ENCODE results near the gene OSBPL2.

Gene OSBPL2

GRCh38 chr20:62287129-62287528, 48.8 kb downstream of the OSBPL2 start:
- no peak for DNase-seq

DNA sequence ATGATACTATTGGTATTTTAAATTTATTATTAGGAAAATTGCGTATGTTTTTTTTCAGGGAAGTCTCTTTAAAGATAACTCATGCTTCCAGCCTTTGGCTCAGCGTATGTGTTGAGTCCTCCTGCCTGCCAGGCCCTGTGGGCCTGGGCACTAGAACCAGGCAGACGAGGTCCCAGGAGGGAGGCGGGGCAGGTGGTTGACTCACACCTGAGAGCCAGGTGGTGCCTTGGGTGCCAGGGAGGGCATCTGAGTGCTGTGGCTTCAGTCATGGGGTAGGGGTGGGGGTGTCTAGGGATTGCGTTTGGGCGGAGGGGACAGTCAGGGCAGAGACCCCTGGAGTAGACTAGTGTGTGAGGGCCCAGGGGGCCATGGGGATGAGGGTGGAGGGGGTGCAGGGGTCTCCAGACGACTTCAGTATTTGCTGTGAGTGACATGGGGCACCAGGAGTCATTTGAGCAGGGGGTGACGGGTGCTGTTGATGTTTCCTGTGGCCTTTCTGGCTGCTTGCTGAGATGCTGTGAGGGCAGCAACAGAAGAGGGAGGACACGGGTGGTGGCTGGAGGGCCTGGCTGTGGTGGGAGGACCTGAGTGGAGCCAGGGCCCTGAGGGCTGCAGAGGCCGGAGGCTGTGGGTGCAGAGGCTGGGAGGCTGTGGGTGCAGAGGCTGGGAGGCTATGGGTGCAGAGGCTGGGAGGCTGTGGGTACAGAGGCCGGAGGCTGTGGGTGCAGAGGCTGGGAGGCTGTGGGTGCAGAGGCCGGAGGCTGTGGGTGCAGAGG, 49.6 kb downstream of the OSBPL2 start:
- no peak for DNase-seq

DNA sequence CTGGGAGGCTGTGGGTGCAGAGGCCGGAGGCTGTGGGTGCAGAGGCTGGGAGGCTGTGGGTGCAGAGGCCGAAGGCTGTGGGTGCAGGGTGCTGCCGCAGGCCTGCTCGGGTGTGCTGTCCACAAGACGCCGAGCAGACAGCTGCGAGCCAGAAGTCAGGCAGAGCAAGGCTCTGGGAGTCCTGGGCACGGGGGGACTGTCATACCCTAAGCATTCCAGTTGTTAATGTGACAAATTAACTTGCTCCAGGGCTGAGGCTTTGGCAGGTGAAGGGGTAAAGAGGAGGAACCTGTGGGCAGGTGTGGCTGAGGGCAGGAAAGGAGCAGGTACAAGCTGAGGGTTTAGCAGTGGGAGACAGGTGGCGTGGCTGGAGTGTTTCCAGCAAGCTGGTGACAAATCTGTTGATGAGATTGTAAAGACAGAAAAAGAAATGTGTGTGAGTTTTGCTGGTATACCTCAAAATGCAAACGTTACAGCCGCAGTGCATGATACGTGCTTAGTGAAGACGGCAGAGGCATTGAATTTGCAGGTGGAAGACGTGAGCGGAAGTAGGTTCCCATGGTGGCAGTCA, 50.3 kb downstream of the OSBPL2 start:
- DNase-seq, result no peak

DNA sequence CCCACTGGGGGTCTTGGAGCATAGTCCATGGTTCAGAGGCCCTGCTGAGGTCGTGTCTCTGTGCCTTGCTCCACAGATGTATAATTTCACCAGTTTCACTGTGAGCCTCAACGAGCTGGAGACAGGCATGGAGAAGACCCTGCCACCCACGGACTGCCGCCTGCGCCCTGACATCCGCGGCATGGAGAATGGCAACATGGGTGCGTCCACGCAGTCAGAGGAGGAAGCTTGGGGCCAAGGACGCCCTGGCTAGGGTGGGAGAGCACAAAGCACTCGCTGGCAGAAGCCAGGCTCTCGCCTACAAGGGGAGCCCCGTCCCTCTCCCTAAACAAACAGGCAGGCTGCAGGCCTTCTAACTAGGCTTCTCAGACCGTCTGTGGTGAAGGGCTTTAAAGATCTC, 50.8 kb downstream of the OSBPL2 start:
- no peak for DNase-seq

DNA sequence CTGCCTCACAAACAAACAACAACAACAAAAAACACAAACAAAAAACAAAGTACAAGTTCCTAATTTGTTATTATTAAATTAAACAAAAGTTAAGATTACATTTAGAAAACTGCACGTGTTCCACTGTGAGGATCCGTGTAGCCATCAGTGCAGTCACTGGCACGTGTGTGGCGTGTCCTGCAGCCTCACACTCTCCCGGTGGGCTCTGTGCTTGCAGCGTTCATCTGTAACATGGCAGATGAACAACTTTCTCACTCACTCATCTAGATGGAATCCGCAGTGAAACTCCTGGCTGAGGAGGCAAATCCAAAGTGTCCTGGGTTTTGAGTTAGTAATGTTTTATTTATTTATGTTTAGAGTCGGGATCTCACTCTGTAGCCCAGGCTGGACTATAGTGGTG, 51.6 kb downstream of the OSBPL2 start:
- DNase-seq, result no peak

GRCh38 chr20:62291251-62292066, 53.1 kb downstream of the OSBPL2 start:
- no peak for DNase-seq

DNA sequence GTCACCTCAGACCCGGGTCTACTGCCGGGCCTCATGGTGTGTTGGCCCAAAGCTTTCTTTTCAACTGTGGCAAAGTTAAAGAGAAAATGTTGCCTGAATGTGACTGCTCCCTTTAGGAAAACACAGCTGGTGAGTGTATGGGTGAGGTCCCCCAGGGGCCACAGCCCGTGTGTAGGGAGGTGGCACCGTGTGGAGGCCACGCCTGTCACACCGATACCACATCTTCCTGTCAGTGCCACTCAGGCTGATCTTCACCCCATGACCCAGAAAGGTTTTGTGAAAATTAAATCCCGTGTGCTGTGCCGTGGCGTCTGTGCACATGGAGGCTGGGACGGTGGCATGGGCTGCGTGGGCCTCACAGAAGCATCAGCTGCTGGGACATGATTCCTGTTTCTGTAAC, 53.8 kb downstream of the OSBPL2 start:
- DNase-seq, result no peak

DNA sequence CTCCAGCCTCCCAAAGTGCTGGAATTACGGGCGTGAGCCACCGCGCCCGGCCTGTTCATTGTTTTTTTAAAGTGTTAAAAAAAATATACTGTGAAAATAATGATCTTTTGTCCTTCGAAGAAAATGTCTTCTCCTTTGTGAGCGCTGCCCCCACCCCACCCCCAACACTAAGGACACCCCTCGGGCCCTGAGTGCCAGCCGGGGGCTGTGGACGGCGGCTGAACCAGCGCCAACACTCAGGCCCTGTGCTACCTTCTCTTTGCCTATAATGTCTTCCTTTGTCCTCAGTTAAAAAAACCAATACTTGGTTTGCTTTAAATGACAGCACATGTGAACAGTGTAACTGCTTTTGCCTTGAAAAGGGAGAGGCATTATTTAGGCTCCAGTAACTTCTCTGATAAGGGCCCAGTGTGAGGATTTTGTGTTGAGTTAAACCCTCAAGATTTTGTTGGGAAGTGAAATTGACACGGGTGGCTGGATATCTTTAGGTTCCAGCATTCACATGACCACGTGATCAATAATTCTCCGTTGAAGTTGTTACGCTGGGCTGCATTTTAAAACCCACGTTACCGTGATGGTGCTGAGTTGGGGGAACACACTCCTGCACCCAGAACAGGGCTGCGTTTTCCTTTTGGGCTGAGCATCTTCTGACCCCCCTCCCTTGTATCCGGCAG, 54.9 kb downstream of the OSBPL2 start:
- no peak for DNase-seq

DNA sequence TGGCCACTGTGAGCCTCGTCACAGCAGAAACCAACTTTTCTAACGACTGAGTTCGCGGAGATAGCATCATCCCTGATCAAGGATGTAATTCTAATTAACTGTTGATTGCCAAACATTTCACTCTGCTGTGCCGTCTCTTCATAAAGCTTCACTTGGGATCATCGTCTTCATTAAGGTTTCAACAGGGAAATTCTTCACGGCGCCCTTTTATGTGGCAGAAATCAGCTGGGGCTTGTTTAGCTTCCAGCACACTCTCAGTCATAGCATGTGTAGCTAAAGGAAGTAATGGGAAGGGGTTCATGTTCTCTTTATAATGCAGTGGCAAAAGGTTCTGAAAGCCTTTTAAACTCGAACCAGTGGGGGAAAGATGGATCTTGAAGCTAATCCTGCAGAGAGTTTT, 55.6 kb downstream of the OSBPL2 start:
- DNase-seq, result no peak

- DNase-seq, result no peak
Observed at GRCh38 chr20:62294516-62294915, 56.2 kb downstream of the OSBPL2 start.

DNA sequence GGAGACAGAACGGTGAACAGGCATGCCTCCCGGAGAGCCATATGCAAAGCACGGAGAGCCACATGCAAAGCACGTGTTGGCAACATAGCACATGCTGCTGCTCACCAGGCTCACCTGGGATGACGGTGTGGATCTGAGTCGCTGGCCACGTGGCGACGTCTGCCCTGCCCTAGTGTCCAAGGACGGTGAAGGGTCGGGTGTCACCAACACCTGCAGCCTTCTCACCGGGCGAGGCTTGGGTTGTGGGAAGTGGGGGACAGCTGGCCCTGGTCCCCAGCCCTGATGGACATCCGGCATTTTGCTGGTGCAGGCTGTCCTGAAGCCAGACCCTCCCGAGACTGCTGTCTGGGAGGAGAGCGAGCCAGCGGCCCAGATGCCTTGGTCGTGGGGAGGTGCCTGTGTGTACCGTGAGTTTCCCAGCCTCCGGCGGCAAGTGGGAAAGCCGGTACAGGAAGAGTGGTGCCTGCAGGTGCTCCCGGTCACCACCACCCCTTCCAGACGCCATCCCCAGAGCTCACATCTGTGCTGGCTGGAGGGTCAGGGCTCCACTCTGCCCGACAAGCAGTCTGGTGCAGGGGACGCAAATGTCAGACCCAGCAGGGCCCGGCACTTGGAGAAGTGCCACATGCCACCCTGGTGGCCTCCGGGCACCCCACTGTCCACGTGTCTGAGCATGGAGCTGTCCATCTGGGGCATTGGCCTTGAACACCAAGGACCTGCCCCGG, 58.6 kb downstream of the OSBPL2 start:
- no peak for DNase-seq

- DNase-seq, result no peak
Observed at GRCh38 chr20:62297449-62298227, 59.3 kb downstream of the OSBPL2 start.

- no peak for DNase-seq
Observed at GRCh38 chr20:62298577-62299249, 60.4 kb downstream of the OSBPL2 start.

DNA sequence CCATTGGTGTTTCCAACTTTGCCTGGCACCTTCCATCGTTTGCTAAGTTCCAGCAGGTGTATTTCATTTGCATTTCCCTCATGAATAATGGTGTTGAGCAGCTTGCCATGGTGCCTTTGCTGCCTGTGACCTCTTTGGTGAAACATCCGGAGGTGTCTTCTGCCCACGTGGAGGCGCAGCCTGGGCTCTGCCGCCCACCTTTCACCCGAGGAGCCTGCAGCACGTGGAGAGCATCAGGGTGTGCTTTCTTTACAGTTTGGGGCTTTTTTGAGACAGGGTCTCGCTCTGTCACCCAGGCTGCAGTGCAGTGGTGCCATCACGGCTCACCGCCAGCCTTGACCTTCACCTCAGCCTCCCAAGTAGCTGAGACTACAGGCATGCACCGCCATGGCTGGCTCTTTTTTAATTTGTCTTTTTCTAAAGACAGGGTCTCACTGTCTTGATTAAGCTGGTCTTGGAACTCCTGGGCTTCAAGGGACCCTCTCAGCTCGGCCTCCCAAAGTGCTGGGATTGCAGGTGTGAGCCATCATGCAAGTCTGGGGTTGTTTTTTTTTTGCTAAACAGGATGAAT, 61.4 kb downstream of the OSBPL2 start:
- no peak for DNase-seq

DNA sequence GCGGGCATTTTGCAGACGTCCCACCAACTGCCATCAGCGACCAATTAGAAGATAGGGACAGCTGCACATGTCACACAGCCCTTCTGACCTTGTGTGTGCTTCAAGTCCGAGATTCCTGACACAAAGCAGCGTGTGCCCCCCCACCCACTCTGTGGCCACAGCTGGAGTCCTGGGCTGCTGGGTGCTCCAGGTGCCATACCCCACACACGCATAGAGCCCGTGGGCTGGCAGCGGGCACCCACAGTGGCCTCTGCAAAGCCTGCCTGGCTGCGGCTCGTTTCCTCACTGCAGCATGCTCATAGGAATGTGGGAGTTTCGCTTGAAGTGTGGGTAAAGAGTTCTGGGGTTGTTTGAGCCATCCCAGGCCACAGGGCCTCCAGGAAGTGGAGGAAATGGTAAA, 62.0 kb downstream of the OSBPL2 start:
- DNase-seq, result no peak

GRCh38 chr20:62301111-62301668, 62.9 kb downstream of the OSBPL2 start:
- DNase-seq, result no peak

DNA sequence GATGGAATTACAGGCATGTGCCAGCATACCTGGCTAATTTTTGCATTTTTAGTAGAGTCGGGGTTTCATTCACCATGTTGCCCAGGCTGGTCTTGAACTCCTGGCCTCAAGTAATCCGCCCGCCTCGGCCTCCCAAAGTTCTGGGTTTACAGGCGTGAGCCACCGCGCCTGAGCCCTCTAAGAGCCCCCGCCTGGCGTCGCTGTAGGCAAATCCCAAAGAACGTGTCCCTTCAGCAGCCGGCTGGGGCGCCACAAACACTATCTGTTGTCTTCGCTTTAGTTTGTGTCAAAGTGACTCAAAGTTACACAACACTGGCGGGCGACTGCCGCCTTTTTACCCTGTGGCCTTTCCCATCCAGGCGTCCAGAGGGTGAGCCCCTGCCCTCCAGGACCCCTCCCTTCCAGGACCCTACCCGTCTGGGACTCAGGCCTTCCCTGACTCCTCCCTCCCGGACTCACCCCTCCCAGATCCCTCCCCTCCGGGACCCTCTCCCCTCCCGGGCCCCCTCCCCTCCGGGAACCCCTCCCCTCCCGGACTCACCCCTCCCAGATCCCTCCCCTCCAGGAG, 63.5 kb downstream of the OSBPL2 start:
- peak; percentile 90 to 91 for DNase-seq

- DNase-seq, result peak; percentile 96
Observed at GRCh38 chr20:62302341-62303061, 64.2 kb downstream of the OSBPL2 start, which contains the start of gene ADRM1. TSS of gene ADRM1 (plus strand) at chr20:62302997. CDS start at chr20:62303569, 572 bp downstream.

DNA sequence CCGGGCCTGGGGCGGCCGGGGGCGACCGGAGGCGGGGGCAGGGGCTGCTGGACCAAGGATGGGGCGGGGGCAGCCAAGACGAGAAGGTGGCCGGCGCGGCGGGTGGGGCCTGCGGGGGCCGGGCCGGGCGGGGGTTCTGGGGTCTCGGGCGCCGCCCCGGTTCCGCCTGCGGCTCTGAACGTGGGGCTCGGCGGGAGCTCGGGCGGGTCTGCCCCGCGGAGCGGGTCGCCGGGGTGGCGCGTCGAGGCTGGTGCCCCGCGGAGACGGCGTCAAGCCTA, 64.7 kb downstream of the OSBPL2 start:
- no peak for DNase-seq
